AG09319 (cell line): ENCODE measurements around the gene CNBP.
A peak's percentile ranks its signal among the peaks of the same experiment; 100 is the strongest.
"Not testable (repeated sequence)": the region's sequence is repeated elsewhere in the genome, so short reads cannot be mapped to it uniquely, and the experiment has no call there.

Experiments used
- DNase-seq: peaks from one replicate; pipeline ENCODE4 v3.0.0-alpha.2; 2010; ENCODE audit warnings: low read depth; ENCODE audit errors: extremely low read depth
- TF ChIP-seq, protein P1 (sequence below): IDR thresholded peaks from 2 replicates; pipeline ENCODE4 v1.5.1; 2011; ENCODE audit warnings: low read depth, mild to moderate bottlenecking, inconsistent platforms, low read length, moderate library complexity

CNBP gene

DNA sequence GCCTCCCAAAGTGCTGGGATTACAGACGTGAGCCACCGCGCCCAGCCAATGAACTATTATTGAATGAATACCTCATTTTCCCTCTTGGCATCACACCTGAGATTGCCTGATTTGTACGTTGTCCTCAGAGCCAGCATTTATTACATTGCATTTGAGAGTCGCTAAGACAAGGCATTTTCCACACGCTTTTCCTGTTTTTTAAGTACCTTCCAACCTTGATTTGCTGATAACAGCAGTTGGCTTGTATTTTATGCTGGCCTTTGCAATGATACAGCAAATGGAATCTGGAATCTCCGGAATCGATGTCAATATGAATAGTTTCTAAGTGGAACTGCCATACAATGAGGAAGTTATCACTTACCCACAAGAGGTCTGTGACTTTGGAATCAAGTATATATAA lies 15.7 kb upstream of the CNBP start:
- TF ChIP-seq, protein P1, sequence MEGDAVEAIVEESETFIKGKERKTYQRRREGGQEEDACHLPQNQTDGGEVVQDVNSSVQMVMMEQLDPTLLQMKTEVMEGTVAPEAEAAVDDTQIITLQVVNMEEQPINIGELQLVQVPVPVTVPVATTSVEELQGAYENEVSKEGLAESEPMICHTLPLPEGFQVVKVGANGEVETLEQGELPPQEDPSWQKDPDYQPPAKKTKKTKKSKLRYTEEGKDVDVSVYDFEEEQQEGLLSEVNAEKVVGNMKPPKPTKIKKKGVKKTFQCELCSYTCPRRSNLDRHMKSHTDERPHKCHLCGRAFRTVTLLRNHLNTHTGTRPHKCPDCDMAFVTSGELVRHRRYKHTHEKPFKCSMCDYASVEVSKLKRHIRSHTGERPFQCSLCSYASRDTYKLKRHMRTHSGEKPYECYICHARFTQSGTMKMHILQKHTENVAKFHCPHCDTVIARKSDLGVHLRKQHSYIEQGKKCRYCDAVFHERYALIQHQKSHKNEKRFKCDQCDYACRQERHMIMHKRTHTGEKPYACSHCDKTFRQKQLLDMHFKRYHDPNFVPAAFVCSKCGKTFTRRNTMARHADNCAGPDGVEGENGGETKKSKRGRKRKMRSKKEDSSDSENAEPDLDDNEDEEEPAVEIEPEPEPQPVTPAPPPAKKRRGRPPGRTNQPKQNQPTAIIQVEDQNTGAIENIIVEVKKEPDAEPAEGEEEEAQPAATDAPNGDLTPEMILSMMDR, result no peak
- DNase-seq, result no peak

DNA sequence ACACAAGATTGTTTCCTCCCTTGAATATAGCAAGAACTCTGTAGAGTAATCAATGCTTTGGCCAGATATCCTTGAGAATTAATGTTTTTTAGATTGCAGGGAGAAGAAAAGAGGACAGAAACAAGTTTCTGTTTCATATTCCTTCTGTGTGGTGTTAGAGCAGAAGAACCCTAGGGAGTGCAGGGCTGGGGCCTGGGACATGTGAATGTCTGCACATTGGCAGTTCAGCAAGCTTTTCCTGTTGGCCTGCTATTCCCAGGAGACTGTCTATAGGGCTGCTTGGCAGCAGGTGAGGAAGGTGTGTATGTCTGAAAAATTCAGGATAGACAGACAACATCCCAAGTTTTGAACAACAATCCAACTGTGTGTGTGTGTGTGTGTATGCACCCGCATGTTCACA lies 13.6 kb upstream of the CNBP start:
- TF ChIP-seq, protein P1, result no peak

DNA sequence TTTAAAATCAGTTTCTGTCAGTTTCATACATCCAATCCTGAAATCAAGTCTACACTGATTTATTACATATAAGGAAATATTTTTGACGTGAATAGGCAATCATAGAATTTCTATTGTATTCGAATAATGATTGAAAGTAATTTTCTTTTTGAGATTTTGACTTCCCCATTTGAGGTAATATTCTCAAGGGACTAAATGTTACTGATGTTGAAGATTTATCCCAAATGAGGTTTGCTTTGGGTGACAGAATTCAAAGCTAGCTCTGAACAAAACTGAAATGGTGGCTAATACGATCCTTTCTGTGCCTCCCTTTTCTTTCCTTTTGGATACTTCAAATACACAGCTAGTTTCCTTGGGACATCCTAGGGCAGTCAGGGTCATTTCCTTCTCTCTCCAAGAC lies 12.9 kb upstream of the CNBP start:
- TF ChIP-seq, protein P1, result no peak
- no peak for DNase-seq

More for the DNA sequence above, 13.6 kb upstream of the CNBP start:
- DNase-seq, result no peak

DNA sequence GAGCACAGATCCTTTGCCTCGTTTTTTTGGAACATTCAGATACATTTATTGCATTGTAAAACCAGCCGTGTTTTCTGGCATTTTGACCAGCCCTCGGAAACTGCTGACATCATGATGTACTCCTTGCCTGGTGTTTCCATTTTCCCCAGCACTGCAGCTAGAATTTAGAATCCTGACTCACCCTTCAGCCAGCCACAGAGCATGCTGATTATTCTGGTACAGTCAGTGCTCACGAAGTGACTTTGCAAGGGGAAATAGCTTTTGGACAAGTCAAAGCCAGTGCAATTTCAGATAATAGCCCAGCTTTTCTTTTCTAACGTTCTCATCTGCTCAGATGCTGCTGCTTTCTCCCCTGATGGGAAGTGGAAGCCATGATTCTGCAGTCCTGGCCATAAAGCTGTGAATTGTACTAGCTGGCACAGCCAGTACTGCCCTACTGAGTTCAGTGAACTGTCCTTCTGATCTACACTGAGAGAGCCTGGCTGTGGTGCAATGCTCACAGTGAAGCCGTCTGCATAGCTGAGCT lies 12.1 kb upstream of the CNBP start:
- peak; percentile 72 for DNase-seq
- TF ChIP-seq, protein P1, result no peak

DNA sequence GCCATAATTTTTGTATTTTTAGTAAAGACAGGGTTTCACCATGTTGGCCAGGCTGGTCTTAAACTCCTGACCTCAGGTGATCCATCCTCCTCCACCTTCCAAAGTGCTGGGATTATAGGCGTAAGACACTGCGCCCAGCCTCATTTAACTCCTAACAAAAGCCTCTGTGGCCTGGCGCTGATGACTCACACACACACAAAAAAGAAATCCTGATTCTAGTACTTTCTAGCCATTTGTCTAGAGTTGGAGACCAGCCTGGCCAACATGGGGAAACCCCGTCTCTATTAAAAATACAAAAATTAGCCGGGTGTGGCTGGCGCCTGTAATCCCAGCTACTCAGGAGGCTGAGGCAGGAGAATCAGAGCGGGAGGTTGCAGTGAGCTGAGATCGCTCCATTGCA lies 6.1 kb upstream of the CNBP start:
- not testable (repeated sequence) for DNase-seq

DNA sequence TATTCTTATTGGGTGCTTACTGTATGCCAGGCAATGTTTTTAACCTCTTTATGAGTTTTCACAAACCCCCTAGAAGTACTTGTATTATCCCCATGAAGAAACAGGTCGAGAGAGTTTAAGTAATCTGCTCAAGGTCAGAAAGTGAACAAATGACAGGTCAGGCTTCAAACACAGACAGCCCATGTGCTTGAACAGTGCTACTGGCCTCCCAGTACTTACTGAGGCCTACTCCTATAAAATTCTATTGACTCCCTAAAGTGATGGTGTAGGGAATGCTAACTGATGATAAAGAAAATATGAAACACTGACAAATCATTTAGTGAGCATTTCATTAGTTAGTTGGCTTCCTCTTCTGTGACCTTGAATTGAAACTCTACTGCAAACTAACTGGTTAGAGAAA lies 4.2 kb upstream of the CNBP start:
- DNase-seq, result no peak

DNA sequence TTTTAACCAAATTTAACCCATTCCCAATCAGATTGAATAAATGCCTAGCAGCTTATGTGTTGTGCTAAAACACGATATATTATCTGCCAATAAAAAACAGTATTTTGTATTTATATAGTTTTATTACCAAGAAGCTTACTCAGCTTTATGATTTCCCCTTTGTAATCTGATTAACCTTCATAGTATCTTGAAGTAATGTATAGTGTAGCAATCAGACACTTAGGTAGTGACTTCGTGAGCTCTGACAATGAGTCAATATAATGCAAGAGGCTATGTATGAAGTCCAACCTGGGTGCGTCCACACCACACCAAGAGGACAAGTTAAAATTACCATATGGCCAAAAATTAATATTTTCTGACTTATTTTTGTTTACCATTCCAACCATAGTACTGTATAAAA lies 2.1 kb upstream of the CNBP start:
- TF ChIP-seq, protein P1, result no peak
- DNase-seq, result no peak

More for the DNA sequence above, 4.2 kb upstream of the CNBP start:
- TF ChIP-seq, protein P1, result no peak

DNA sequence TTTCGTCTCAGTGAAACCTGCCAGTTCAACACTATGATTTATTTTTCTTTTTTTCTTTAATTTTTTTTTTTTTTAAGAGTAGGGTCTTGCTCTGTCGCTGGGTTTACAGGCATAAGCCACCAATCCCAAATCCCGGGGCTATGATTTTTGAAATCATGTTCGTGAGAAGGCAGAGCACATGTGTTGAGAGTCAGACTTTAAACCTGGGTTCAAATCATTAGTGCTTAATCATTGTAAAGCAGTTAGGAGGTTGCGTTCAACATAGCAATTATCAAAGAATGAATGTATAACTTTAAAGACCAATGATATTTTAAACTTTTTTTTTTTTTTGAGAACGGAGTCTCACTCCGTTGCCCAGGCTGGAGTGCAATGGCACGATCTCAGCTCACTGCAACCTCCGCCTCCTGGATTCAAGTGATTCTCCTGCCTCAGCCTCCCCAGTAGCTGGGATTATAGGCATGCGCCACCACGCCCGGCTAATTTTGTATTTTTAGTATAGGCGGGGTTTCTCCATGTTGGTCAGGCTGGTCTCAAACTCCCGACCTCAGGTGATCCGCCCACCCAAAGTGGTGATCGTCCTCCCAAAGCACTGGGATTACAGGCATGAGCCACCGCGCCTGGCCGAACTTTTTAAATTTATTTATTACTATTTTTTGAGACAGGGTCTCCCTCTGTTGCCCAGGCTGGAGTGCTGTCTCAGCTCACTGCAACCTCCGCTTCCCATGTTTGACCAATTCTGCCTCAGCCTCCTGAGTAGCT lies 1.3 kb upstream of the CNBP start:
- DNase-seq, result not testable (repeated sequence)
